C4-2B (cell line): ENCODE data around the gene TRIM25.

ENCODE experiments used
- ZFX ChIP-seq: fragments of 450-650 bp; IDR thresholded peaks from 2 replicates; pipeline ENCODE4 v1.6.1; 2017
- TF ChIP-seq, protein P1 (sequence below): fragments of 450-650 bp; conservative IDR thresholded peaks from 2 replicates; pipeline ENCODE4 v1.5.1; 2017; ENCODE audit warnings: mild to moderate bottlenecking

DNA sequence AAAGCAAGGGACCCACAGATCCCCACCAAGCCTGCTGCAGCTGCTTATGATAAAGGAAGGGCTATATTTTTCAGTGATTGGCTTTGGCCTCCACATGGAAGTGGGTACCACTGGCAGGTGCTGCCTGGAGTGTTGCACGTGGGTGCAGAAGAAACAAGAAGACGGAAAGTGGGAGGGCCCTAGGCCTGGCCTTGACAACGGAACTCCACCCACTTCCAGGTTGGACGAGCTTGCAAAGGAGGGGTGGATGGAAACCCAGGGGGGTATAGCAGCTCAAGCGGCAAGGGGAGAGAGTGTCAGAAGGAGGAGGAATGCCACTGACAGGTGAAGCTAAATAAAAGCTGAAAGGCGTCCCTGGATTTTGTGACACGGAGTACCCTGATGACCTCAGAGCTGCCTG lies 20.3 kb downstream of the TRIM25 start:
- TF ChIP-seq, protein P1, sequence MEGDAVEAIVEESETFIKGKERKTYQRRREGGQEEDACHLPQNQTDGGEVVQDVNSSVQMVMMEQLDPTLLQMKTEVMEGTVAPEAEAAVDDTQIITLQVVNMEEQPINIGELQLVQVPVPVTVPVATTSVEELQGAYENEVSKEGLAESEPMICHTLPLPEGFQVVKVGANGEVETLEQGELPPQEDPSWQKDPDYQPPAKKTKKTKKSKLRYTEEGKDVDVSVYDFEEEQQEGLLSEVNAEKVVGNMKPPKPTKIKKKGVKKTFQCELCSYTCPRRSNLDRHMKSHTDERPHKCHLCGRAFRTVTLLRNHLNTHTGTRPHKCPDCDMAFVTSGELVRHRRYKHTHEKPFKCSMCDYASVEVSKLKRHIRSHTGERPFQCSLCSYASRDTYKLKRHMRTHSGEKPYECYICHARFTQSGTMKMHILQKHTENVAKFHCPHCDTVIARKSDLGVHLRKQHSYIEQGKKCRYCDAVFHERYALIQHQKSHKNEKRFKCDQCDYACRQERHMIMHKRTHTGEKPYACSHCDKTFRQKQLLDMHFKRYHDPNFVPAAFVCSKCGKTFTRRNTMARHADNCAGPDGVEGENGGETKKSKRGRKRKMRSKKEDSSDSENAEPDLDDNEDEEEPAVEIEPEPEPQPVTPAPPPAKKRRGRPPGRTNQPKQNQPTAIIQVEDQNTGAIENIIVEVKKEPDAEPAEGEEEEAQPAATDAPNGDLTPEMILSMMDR: no peak
- TF ChIP-seq ZFX: no peak
